HCT116 (cell line): ENCODE results near the gene SUGP1.

ENCODE experiments used
- POLR2A ChIP-seq: IDR thresholded peaks from 2 replicates; pipeline ENCODE4 v1.7.0; 2011; ENCODE audit warnings: borderline replicate concordance; ENCODE audit not compliant: insufficient read depth, insufficient read length; ENCODE audit errors: extremely low read depth
- POLR2AphosphoS5 ChIP-seq: IDR thresholded peaks from 2 replicates; pipeline ENCODE4 v1.6.1; 2011; ENCODE audit warnings: mild to moderate bottlenecking, low read depth, low read length, moderate library complexity

- TF ChIP-seq POLR2A (no peak), POLR2AphosphoS5 (no peak)
Measured at GRCh38 chr19:19276851-19277250, 43.5 kb downstream of the SUGP1 start.
